GM18909 (cell line): ENCODE results near the gene IGSF6.
"Not testable (repeated sequence)": the region's sequence is repeated elsewhere in the genome, so short reads cannot be mapped to it uniquely, and the experiment has no call there.

Experiments
- ATAC-seq: cut with Tn5 transposase; IDR thresholded peaks from one replicate; pipeline ENCODE4 v1.9.1; 2021; ENCODE audit warnings: mild to moderate bottlenecking; ENCODE audit not compliant: unreplicated experiment, poor library complexity

The IGSF6 gene

DNA sequence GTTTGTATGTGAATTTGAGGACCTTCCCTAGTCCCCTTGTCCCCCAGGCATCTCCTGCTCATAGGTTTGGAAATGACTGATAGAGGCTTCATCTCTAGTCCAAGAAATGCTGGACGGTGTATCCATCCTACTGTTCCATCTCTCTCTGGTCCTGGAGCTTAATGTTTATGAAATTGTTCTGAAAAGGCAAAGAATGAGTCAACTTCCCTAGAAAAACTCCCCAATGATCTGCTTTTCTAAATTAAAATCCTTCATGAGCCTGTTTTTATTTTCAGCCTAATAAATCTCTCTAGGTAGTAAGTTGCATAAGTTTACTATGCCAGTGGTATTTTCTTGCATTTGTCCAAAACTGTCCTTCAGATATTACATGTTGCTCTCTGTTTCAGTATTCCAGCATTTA, 2.1 kb upstream of the IGSF6 start:
- no peak for ATAC-seq

DNA sequence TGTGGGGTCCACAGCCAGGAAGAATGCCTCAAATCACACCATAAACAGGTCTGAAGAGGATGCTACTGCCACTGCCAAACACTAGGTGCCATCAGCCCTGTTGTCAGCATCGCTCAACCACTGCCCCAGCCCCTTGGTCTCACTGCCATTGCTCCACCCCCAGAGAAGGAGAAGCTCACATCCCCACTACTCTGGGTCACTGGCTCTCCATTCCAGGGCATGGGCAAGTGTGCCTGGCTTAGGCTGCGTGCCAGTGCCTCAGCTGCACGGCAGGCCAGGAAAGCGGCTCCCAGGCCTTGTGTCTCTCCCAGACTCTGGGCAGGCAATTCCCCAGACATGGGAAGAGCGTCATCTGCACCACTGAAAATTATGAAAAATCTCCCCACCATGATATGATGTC, 1.2 kb upstream of the IGSF6 start:
- ATAC-seq: no peak

DNA sequence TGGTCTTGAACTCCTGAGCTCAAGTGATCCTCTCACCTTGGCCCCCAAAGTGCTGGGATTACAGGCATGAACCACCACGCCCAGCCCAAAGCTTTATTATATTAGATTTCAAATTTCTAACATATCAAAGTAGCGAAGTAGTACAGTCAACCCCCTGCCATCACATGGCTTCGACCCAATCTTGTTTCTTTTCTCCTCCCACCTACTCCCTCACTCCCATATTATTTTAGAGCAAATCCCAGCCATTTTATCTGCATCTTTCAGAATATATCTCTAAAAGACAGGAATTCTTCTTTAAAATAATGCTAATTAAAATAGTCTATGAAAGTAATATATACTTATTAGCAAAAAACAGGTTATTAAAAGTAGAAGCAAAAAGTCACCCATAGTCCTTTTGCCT, 893 bp downstream of the IGSF6 start:
- no peak for ATAC-seq

DNA sequence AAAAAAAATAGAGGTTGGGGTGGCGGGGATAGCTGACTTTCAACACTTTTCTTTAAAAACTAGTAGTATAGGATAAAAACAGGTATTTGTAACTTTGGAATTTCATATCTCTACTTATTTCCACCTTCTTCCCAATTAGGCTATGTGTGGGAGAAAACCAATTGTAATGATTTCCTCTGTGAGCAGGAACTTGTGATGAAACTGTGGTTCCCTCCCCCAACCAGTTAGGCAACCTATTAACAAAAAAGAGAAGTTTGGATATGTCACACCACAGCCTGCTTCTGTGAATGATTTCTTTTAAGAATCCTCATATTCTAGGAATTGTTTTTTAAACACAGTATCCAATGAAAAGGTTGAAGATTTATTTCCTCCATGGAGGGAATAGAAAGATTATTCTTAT, 1.9 kb downstream of the IGSF6 start:
- ATAC-seq: no peak

DNA sequence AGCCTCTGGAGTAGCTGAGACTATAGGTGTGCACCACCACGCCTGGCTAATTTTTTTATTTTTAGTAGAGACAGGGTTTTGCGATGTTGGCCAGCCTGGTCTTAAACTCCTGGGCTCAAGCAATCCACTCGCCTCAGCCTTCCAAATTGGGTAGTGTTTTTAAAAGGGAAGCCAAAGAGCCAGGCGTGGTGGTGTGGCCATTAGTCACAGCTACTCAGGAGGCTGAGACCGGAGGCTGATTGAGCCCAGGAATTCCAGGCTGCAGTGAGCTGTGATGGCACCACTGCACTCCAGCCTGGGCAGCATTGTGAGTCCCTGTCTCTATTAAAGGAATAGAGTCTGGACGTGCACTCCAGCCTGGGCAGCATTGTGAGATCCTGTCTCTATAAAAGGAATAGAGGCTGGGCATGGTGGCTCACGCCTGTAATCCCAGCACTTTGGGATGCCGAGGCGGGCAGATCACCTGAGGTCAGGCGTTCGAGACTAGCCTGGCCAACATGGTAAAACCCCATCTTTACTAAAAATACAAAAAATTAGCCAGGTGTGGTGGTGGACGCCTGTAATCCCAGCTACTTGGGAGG, 2.5 kb downstream of the IGSF6 start:
- not testable (repeated sequence) for ATAC-seq

DNA sequence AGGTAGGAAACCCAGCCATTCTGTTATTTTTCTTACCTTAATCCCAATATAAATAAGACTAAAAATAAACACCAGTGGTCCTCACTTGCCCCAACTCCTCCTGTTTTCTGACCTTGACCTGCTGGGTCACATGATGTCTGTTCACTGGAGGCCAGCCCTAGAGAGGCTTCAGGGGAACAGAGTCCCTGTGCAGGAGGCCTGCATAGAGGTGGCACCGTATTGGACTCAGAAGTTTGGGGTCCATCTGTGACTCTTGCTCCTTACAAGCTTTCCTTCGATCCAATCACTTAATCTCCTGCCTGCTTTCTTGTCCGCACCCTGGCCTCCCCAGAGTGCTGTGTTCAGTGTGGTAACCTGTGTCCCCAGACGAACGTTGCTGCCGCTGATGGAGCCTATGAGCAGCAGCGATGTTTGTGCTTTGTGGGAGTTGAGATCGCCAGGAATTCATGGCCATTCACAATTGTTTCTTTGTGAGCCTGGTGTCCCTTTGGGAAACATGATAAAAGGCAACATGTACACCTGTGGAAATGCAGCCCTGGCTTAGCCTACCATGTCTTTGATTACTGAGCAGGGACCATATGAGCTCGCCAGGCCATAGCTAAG, 4.7 kb downstream of the IGSF6 start:
- peak; percentile 19 for ATAC-seq

DNA sequence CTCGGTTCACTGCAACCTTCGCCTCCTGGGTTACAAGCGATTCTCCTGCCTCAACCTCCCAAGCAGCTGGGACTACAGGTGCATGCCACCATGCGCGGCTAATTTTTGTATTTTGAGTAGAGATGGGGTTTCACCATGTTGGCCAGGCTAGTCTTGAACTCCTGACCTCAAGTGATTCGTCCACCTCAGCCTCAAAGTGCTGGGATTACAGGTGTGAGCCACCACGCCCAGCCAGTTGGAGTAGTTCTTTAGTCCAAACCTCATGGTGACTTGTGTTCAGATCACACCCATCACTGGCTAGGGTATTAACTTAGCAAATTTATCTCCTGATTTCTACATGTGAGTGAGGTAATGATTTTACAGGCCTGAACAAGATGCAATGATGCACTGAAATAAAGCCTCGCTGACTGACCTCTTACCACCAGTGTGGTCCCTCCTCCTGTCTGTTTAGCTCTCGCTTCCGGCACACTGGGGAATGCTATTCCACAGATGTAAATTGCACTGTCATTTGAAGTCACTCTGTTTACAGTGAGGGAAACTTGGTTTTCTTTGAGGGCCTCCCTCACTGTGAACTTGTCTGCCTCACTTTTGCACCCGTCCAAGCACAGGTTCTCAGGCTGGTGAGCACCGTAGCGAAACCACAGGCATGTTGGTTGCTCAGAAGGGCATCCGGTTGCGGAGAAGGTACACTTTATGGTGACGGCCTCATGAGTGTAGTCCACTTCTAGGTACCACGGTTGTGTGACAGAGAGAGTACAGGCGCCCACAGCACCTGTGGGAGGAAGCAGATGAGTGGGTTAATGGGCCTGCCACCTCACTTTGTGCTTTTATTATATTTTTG, 5.5 kb downstream of the IGSF6 start:
- peak; percentile 94 for ATAC-seq

DNA sequence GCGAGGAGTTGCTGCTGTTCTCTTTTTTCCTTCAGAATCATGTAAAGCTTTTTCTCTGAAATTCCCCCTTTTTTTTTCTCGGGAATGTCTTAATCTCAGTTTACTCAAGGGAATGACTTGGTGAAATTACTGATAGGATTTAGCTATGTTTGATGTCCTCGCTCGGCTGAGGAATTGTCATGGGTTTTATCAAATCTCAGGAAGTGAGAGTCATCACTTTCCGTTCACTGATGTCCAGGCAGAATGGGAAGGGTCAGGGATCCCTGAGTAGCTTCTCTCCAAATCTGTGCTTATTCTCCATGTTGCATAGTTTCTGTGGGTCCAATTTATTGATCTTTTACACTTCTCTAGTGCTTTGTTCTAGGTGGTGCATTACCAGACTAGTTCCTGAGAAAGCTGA, 6.3 kb downstream of the IGSF6 start:
- ATAC-seq: no peak

DNA sequence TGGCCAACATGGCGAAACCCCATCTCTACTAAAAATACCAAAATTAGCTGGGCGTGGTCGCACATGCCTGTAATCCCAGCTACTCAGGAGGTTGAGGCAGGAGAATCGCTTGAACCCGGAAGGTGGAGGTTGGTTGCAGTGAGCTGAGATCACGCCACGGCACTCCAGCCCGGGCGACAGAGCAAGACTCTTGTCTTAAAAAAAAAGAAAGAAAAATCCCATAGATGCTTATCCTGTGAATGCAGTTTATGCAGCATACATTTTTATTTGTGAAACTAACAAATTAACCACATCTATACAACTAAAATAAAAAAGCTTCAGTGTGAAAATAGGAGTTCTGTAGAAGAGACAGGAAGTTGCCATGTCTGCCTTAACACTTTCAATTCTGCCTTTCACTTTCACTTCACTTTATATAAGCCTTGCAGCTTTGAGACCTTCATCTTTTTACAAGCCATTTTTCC, 7.1 kb downstream of the IGSF6 start:
- ATAC-seq: no peak

DNA sequence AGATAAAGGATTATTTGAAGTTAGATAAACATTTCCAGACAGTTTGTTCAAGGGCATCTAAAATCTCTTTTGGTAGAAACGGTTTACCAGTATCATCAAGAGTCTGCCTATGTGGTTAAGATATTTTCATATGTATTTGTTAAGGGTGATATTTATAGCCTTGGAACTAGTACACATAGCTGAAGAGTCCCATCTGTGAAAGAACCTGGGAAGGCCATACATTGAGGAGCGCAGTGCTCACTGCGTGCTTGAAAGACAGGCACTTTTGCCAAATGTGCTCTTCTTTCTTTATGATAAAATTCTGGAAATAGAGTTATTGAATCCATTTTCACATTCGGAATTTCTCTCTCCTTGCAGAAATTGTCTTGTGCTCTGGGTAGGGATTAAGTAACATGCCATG, 7.7 kb downstream of the IGSF6 start:
- no peak for ATAC-seq

DNA sequence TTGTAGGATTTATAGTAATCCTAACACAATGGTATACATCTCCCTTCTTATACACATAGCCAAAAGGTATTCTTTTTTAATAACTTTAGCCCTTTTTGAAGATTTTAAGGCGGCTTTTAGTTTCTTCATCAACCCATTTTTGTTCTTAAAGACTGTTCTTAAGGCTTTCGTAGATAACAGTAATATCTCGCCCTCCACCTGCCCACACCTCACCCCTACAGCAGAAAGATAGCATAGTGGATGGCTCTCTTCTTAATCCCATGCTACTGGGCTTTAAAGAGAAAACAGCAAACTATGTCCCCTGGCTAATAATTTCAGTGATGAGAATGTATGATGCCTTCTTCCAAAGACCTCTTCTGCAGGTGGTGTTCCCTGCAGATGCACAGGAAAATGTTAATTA, 8.6 kb downstream of the IGSF6 start:
- no peak for ATAC-seq

DNA sequence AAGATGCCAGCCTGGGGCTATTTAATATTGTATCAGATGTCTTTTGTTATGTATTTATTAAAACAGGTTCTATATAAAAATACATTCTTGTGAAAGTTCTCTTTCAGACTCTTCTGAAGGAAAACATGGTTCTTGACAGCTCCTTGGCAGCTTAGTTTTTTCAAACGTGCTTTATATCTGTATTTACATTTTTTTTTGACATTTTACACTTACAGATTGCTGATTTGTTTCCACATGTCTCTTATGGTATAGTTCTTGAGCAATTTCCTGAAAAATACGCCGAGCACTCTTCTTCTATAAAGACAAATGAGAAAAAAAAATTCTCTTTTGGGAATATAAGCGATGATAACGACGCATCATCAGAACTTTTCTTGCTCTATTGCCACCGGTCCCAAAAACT, 9.5 kb downstream of the IGSF6 start:
- no peak for ATAC-seq

DNA sequence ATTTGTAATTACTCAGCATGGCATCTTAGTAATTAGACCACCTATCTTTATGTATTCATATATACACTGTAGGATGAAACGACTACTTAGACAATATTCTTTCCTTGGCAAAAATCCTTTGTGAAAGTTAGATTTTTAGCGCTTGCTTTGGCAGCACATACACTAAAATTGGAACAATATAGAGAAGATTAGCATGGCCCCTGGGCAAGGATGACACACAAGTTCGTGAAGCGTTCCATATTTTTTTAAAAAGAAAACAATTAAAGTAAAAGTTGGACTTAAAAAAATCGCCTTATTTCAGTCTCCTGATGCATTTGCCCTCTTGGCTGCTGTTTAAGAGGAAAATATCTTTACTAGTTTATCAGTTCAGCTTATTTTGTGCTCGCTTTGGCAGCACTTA, 10.5 kb downstream of the IGSF6 start:
- ATAC-seq: no peak

DNA sequence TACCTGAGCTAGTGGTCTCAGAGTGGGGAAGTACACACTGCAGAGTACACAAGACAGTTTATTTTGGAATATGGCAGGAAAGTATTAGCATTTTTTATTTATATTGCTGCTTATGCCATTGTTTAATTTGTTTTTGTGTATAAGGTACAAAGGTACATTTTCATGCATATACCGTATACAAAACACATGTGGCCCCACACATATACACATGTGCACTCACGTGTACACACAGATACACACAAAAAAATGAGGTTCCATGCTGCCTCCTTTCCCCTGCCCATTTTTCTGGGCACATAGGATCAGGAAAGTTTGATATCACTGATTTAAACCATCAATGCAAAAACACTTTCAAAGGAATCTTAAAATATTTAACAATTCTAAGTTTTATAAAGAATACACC, 12.9 kb downstream of the IGSF6 start:
- no peak for ATAC-seq

DNA sequence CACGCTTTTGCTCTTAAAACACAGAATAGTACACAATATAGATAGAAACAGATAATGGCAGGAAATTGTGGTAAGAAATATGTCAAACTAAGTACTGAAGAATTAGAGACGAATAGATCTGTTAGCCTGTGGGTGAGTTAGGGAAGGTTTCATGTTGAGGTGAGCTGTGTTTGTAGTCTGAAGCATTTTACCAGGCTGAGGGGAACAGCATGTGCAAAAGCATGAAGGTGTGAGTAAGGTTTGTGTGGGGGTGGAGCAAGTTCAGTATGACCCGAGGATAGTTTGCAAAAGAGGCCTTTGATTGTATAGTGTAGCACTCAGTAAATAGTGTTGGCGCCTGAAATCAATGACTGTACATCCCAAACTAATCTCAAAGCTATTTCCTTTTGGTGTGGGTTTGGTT, 13.8 kb downstream of the IGSF6 start:
- no peak for ATAC-seq

DNA sequence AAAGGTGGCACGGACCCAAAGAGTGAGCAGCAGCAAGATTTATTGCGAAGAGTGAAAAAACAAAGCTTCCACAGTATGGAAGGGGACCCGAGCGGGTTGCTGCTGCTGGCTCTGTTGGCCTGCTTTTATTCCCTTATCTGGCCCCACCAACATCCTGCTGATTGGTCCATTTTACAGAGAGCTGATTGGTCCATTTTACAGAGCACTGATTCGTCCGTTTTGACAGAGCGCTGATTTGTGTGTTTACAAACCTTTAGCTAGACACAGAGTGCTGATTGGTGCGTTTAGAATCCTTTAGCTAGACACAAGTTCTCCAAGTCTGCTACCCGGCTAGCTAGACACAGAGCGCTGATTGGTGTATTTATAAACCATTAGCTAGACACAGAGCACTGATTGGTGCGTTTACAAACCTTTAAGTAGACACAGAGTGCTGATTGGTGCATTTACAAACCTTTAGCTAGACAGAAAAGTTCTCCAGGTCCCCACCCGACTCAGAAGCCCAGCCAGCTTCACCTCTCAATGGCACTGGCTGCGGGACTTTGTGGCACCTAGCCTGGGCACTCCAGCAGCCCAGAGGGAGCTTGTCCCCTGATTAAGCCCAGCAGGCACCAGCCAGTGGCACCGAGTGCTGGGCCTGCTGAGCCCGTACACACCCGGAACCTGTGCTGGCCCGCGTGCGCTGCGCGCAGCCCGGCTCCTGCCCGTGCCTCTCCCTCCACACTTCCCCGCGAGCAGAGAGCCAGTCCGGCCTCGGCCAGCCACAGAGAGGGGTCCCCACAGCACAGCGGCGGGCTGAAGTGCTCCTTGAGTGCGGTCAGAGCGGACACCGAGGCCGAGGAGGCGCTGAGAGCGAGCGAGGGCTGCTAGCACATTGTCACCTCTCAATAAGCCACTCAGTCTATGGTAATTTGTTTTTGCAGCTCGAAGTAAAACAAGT, 15.1 kb downstream of the IGSF6 start:
- no peak for ATAC-seq

DNA sequence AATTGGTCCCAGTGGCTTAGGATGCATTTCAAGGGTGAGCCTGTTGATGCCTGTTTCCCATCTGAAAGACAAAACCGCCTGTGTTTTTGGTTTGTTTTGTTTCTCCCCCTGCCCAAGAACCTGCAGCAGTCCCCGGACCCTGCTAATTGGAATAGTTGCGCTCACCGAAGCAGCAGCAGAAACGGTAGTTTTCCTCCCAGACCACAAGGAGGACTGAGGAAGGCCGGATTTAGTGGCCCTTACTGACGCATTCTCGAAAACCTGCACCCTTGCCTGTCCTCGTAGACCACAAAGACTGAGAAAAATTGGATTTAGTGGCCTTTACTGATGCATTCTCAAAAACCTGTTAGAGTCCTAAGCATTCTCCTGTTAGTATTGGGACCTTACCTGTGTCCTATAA, 16.7 kb downstream of the IGSF6 start:
- ATAC-seq: not testable (repeated sequence)

DNA sequence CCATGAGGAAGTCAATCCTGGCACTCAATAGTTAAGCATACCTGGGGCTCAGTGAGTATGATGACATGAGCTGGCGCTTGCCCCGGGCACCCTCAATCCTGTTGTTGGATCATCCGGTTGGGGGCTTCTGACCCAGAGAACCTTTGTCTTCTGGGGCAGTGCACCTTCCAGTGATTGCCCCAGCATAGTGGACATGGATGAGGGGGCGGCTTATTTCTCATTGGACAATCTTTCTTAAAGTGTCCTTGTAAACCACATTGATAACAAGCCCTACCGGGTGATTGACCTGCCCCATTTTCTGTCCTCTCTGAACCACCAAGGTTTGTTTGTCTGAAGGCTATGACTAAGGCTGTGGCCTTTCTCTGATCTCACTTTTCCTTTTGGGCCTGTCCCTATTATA, 18.2 kb downstream of the IGSF6 start:
- ATAC-seq: no peak

DNA sequence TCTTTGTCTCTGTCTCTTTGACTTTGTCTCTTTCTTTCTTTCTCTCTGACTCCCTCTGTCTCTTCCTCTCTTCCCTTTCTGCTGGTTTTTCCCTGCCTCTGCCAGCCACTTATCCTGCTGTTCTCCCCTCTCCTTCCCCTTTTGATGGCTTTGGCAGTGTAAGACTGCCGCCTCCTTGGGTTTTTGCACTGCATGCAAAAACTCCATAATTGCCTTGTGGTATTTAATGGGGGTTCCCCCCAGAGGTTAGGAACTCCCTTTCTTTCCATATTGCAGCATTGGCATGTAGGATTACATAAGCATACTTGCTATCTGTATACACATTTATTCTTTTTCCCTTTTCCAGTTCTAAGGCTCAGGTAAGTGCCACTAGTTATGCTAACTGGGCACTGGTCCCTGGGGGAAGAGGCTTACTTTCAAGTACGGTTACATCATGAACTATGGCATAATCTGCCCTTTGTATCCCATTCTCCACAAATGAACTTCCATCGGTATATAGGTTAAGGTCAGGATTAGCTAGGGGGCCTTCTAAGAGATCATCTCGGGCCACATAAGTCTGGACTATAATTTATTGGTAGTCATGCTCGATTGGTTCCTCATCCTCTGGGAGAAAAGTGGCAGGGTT, 20.3 kb downstream of the IGSF6 start:
- not testable (repeated sequence) for ATAC-seq

DNA sequence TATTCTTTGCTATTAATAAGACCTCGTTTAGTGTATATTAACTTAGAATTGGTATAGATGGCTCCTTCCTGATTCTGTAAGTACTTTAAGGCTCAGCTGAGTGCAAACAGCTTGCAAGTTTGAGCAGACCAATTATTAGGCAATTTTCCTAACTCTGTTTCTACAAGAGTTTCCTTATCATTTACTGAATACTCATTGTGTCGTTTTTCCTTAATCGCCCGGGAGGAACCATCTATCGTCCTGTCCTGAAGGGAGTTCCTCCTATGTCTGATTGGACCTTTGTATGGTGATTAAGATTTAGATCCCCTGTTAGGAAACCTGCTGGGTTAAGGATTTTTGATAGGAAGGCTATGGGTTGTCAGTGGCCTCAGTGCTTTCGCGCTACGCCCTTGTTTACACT, 21.0 kb downstream of the IGSF6 start:
- ATAC-seq: not testable (repeated sequence)
